ENCODE measurements around the gene WFDC1. TPM values are rescaled to one million over a fixed set of nuclear protein-coding genes. Genes with fewer than 3 reads are reported as not detected.

WFDC1 gene
- total RNA-seq, 1 donor from 2014 or later: not detected

DNA sequence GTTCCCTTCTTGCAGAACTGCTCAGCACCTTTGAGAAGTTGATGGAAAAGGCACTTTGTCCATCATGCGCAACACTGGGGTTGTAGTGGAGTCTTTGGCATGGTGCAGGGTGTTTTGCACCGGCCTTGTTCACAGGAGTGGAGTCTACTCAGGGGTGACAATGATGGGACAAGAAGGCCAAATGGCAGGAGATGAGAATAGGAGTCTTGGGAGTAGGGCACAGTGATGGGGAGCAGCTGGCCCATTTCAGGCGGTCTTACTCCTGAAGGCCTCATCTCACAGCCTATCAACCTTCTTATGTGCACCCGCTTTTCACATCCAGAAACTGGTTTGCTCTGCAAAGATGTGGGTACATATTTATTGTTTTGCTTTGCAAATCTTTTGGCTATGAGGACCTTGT is 41.5 kb upstream of the WFDC1 start:
- no peak overlapping the region for H3K4me3 ChIP-seq (ENCODE audit: low read depth, low read length)
- TF ChIP-seq, protein P1, sequence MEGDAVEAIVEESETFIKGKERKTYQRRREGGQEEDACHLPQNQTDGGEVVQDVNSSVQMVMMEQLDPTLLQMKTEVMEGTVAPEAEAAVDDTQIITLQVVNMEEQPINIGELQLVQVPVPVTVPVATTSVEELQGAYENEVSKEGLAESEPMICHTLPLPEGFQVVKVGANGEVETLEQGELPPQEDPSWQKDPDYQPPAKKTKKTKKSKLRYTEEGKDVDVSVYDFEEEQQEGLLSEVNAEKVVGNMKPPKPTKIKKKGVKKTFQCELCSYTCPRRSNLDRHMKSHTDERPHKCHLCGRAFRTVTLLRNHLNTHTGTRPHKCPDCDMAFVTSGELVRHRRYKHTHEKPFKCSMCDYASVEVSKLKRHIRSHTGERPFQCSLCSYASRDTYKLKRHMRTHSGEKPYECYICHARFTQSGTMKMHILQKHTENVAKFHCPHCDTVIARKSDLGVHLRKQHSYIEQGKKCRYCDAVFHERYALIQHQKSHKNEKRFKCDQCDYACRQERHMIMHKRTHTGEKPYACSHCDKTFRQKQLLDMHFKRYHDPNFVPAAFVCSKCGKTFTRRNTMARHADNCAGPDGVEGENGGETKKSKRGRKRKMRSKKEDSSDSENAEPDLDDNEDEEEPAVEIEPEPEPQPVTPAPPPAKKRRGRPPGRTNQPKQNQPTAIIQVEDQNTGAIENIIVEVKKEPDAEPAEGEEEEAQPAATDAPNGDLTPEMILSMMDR (conservative IDR thresholded peaks at IDR 0.05; ENCODE audit: low read depth, low read length): no peak
- no peak for DNase-seq (ENCODE audit: low read depth)

DNA sequence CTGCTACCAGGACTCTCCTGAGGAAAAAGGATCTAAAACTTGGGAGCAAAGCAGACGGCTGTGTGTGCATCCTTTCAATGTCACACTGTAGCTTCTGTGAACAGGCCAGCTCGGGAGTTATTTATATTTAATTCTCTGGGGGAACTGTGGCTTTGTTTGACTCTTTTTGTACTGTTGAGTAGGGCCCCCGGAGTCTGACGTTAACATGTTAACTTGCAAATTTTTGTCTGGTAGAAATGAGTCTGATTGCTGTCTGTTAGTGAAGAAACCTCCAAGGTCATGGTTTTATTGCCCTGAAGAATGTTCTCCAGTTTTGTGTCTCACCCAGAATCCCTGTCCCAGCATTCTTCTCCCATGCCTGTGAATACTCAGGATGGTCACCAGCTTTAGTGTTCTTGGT is 40.6 kb upstream of the WFDC1 start:
- H3K4me3 ChIP-seq (ENCODE audit: low read depth, low read length): no peak overlapping the region
- TF ChIP-seq, protein P1 (conservative IDR thresholded peaks at IDR 0.05; ENCODE audit: low read depth, low read length): no peak
- DNase-seq (ENCODE audit: low read depth): no peak

DNA sequence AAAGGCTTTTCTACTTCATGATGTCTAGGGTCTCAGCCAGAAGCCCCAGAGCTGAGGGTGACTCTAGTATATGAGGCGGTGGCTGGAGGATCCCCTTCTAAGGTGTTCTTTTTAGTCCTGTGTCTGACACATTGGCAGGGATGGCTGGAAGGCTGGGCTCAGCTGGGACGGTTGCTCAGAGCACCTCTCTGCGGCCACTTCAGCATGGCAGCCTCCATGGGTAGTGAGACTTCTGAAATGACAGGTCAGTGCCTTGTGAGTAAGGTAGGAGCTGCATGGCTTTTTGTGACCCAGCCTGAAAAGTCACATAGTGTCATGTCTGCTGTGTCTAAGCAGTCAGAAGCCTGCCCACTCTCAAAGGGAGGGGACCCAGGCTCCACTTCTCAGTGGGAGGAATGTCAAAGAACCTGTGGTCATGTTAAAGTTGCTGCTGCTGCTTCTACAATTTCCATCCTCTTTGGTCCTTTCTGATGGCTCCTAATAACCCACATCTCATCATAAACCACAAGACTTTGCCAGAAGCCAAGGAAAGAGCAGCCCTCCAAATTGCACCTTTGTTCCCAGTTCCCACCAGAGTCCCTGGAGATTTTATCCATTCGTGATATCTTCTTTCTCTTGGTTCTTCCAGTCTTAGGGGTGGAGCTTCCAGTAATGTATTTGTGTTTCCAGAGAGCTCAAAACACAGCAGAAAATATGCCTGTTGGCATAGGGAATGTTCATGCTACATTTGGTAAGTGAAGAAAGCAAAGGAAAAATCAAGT is 39.4 kb upstream of the WFDC1 start:
- no peak for DNase-seq (ENCODE audit: low read depth)
- TF ChIP-seq, protein P1 (conservative IDR thresholded peaks at IDR 0.05; ENCODE audit: low read depth, low read length): no peak
- H3K4me3 ChIP-seq (ENCODE audit: low read depth, low read length): no peak overlapping the region

DNA sequence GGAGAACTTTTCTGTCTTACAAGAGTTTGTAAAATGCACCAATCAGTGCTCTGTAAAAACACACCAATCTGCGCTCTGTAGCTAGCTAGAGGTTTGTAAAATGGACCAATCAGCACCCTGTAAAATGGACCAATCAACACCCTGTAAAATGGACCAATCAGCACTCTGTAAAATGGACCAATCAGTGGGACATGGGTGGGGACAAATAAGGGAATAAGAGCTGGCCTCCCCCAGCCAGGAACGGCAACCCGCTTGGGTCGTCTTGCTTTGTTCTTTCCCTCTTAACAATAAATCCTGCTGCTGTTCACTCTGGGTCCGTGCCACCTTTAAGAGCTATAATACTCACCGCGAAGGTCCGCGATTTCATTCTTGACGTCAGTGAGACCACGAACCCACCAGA is 36.4 kb upstream of the WFDC1 start:
- TF ChIP-seq, protein P1 (conservative IDR thresholded peaks at IDR 0.05; ENCODE audit: low read depth, low read length): no peak
- no peak overlapping the region for H3K4me3 ChIP-seq (ENCODE audit: low read depth, low read length)
- DNase-seq (ENCODE audit: low read depth): no peak

DNA sequence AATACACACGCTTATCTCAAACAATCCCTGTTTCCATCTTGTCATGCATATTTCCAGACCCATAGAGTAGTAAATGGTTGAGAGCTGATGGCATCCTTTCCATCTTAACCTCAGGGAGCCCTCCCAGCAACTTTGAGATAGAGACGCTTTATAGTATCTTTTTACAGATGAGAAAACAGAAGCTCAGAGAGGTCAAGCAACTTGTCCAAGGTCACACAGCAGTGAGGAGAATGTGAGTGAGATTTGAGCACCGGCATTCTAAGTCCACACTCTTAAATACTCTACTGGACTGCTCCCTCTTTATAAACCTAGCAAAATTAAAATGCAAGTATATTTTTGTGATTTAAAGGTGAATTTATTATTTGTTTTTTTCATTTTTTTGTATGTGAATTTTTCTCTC is 35.0 kb upstream of the WFDC1 start:
- no peak overlapping the region for H3K4me3 ChIP-seq (ENCODE audit: low read depth, low read length)
- no peak for DNase-seq (ENCODE audit: low read depth)
- TF ChIP-seq, protein P1 (conservative IDR thresholded peaks at IDR 0.05; ENCODE audit: low read depth, low read length): no peak

DNA sequence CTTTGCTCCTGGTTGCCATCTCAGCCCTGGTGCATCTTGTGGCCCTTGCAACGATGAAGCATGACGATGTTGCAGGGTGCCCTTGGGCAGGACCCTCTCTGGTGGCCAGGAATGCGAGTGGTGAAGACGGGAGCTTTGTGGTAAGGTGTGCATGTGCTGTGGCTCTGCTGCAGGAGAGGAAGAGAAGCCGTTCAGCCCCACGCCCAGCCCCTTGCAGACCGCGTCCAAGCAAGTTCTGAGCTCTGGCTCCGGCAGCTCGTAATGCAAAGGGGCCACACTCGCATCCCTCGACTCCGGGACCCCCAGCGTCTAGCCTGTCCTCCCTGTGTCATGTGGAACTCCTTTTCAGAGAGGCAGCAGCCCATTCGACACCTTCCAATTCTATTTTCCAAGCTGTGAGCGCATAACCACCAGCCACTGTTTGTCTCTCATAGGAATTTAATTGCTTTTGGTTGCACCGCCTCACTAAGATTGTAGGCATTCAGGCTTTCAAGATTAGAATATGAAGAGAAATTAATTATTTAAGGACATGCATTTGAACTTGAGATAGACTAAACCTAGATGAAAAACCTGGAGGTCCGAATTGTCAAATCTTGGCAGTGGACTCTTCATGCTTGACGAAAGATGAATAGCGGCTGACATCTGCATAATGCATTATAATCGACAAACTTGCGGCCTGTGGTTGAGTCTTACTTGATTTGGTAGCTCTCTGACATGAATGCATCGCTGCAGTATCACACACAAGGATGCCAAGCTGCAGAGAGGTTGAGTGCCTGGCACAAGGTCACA is 33.7 kb upstream of the WFDC1 start:
- TF ChIP-seq, protein P1 (conservative IDR thresholded peaks at IDR 0.05; ENCODE audit: low read depth, low read length): no peak
- DNase-seq (ENCODE audit: low read depth): no peak
- H3K4me3 ChIP-seq (ENCODE audit: low read depth, low read length): no peak overlapping the region
